Thyroid gland (tissue), 4 donors: Measurements from ENCODE around the gene PLCL2.

Experiments
- CTCF ChIP-seq, 6 experiments: fragments of 200-600 bp in 3 of 6; fragments of 450-650 bp in 3 of 6; sonication (generic) in 3 of 6; IDR thresholded peaks; one replicate each; pipeline ENCODE4 v1.5.1; 2016 to 2019; ENCODE audit warnings: antibody characterized with exemption in 6 of 6, mild to moderate bottlenecking in 2 of 6, inconsistent platforms in 1 of 6, moderate library complexity in 1 of 6
- POLR2A ChIP-seq, 2 donors: fragments of 450-650 bp; IDR thresholded peaks; one replicate each; pipeline ENCODE4 v1.6.1; 2017; ENCODE audit warnings: antibody characterized with exemption in 2 of 2, mild to moderate bottlenecking in 2 of 2, moderate library complexity in 1 of 2

GRCh38 chr3:16908016-16908807 lies 23.5 kb downstream of the PLCL2 start:
- TF ChIP-seq POLR2A (IDR thresholded peaks at IDR 0.05) (no peak), CTCF (IDR thresholded peaks at IDR 0.05) (no peak)
